HEK293T (cell line): ENCODE results near the gene ANO9.
"Not testable (repeated sequence)": the region's sequence is repeated elsewhere in the genome, so short reads cannot be mapped to it uniquely, and the experiment has no call there.

Source experiments
- CTCF ChIA-PET: fragments of 350-600 bp; formaldehyde crosslinking; extraction: SDS; loops from one replicate; lab custom pipeline; 2021; ENCODE audit warnings: antibody characterized with exemption, inconsistent platforms; lab: Yijun Ruan, JAX
- POLR2A ChIA-PET: fragments of 350-600 bp; formaldehyde crosslinking; extraction: SDS; loops from one replicate; lab custom pipeline; 2020; ENCODE audit warnings: antibody characterized with exemption, inconsistent platforms; lab: Yijun Ruan, JAX
- DNase-seq: peaks from one replicate; pipeline ENCODE4 v3.0.0; 2012; ENCODE audit warnings: mixed read lengths; ENCODE audit errors: extremely low spot score
- ARNT ChIP-seq: fragments of 450-650 bp; IDR thresholded peaks from 2 replicates; pipeline ENCODE4 v1.6.1; 2017; ENCODE audit warnings: mild to moderate bottlenecking
- BHLHE40 ChIP-seq: fragments of 450-650 bp; IDR thresholded peaks from 2 replicates; pipeline ENCODE4 v1.6.1; 2016; ENCODE audit warnings: mild to moderate bottlenecking, moderate library complexity, borderline replicate concordance
- CTBP1 ChIP-seq: fragments of 450-650 bp; IDR thresholded peaks from 2 replicates; pipeline ENCODE4 v1.6.1; 2016; ENCODE audit warnings: borderline replicate concordance
- ELF4 ChIP-seq: fragments of 450-650 bp; IDR thresholded peaks from 2 replicates; pipeline ENCODE4 v1.6.1; 2017; ENCODE audit warnings: antibody characterized with exemption
- FOXA1 ChIP-seq: fragments of 450-650 bp; IDR thresholded peaks from 2 replicates; pipeline ENCODE4 v1.6.1; 2016; ENCODE audit warnings: mild to moderate bottlenecking
- FOXK2 ChIP-seq: fragments of 450-650 bp; IDR thresholded peaks from 2 replicates; pipeline ENCODE4 v1.6.1; 2016; ENCODE audit warnings: mild to moderate bottlenecking
- FOXM1 ChIP-seq: fragments of 450-650 bp; IDR thresholded peaks from 2 replicates; pipeline ENCODE4 v1.6.1; 2017; ENCODE audit warnings: mild to moderate bottlenecking, borderline replicate concordance
- HDGF ChIP-seq: fragments of 450-650 bp; IDR thresholded peaks from 2 replicates; pipeline ENCODE4 v1.6.1; 2017; ENCODE audit warnings: antibody characterized with exemption, borderline replicate concordance
- L3MBTL2 ChIP-seq: fragments of 450-650 bp; conservative IDR thresholded peaks from 2 replicates; pipeline ENCODE4 v1.6.1; 2016; ENCODE audit warnings: mild to moderate bottlenecking
- LEF1 ChIP-seq: fragments of 450-650 bp; IDR thresholded peaks from 2 replicates; pipeline ENCODE4 v1.6.1; 2017; ENCODE audit warnings: mild to moderate bottlenecking, borderline replicate concordance
- NFRKB ChIP-seq: fragments of 450-650 bp; IDR thresholded peaks from 2 replicates; pipeline ENCODE4 v1.6.1; 2016; ENCODE audit warnings: mild to moderate bottlenecking, moderate library complexity
- SP1 ChIP-seq: fragments of 450-650 bp; IDR thresholded peaks from 2 replicates; pipeline ENCODE4 v1.6.1; 2017
- SUZ12 ChIP-seq: fragments of 450-650 bp; IDR thresholded peaks from 2 replicates; pipeline ENCODE4 v1.6.1; 2016; ENCODE audit warnings: mild to moderate bottlenecking
- TARDBP ChIP-seq: fragments of 450-650 bp; IDR thresholded peaks from 2 replicates; pipeline ENCODE4 v1.6.1; 2016
- ZNF384 ChIP-seq: fragments of 450-650 bp; IDR thresholded peaks from 2 replicates; pipeline ENCODE4 v1.6.1; 2016
- TF ChIP-seq, protein P1 (sequence below): fragments of 450-650 bp; IDR thresholded peaks from 2 replicates; pipeline ENCODE4 v1.6.1; 2016

Gene ANO9

DNA sequence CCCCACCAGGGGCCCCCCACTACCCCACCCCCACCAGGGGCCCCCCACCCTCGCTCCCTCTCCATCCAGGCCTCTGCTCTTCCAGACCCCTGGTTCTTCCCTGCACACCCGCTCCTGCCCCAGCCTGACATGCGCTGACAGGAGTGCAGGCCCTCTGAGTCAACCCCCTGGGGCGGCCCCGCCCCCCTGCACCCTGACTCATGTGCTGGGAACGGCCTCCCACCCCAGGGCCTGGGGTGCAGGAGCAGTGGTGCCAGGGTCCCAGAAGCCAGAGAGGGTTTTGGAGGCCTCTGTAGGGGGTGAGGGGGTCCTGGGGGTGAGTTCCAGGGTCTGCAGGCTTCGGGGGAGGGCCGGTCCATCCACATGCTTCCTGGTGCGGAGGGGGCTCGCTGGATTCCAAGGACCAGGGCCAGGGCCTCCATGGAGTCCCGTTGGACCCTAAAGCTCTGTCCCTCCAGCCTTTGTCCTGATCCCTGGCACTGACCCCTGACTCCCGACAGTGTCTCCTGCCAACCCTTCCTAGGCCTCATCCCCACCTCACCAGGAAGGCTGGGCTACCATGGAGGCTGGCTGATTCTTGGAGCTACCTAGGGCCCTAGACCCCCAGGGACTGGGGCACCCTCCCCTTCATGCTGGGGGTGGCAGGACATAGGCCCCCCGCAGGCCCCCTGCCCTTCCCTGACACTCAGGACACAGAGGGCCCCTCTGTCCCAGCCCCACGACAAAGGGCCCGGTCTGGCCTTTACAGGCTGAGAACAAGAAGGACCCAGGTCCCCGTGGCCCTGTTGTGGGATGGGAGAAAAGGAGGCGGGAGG is 48.4 kb downstream of the ANO9 start:
- CTCF ChIA-PET = no interaction called here
- no peak for DNase-seq
- TF ChIP-seq LEF1 = no peak
- TF ChIP-seq TARDBP = no peak
- TF ChIP-seq FOXM1 = no peak
- TF ChIP-seq BHLHE40 = no peak
- TF ChIP-seq NFRKB = no peak
- no peak for TF ChIP-seq ELF4
- no peak for TF ChIP-seq L3MBTL2
- TF ChIP-seq ARNT = no peak
- TF ChIP-seq SUZ12 = no peak
- TF ChIP-seq FOXK2 = no peak
- POLR2A ChIA-PET = no interaction called here

DNA sequence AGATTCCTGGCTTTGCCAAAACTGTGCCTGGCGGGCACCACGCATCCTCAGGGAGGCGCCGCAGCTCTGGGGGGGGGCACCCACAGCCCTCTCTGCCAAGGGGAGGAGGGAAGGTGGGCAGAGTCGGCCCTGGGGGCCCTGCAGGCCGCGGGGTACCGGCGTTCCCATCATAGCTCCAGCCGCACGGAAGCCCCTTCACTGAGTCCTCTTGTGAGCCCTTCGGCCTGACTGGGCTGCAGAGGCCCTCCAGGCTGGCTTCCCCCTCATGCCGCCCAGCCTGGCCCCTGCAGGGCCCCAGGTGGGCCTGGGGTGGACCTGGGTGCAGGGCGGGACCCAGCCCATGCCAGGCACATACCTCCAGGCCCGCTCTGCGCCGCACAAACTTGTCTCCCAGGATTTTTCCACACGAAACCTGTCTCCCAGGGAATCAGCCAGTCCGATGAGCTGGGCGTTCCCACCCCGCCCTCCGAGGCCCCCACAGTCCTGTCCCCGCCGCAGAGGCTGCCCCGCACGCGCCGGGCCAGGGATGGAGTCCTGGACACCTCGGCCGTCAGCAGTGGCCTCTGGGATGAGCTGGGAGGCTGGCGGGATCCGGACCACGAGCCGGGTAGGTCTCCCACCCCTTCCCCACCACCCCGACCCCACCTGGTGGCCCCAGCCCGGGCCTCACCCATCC is 49.6 kb downstream of the ANO9 start:
- POLR2A ChIA-PET = no interaction called here
- no peak for DNase-seq
- no peak for TF ChIP-seq SUZ12
- CTCF ChIA-PET = no interaction called here

- POLR2A ChIA-PET = no interaction called here
- no peak for DNase-seq
- TF ChIP-seq ZNF384 = no peak
- no peak for TF ChIP-seq SP1
- TF ChIP-seq FOXM1 = no peak
- no peak for TF ChIP-seq HDGF
- no peak for TF ChIP-seq ARNT
- no peak for TF ChIP-seq NFRKB
- no peak for TF ChIP-seq CTBP1
- no peak for TF ChIP-seq FOXK2
- TF ChIP-seq TARDBP = no peak
- TF ChIP-seq FOXA1 = no peak
- TF ChIP-seq ELF4 = no peak
- TF ChIP-seq, protein P1, sequence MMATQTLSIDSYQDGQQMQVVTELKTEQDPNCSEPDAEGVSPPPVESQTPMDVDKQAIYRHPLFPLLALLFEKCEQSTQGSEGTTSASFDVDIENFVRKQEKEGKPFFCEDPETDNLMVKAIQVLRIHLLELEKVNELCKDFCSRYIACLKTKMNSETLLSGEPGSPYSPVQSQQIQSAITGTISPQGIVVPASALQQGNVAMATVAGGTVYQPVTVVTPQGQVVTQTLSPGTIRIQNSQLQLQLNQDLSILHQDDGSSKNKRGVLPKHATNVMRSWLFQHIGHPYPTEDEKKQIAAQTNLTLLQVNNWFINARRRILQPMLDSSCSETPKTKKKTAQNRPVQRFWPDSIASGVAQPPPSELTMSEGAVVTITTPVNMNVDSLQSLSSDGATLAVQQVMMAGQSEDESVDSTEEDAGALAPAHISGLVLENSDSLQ = no peak
- TF ChIP-seq SUZ12 = no peak
- CTCF ChIA-PET = no interaction called here
Observed at GRCh38 chr11:391117-392017, 50.4 kb downstream of the ANO9 start.

- ChIA-PET CTCF (no interaction called here), POLR2A (no interaction called here)
- no peak for DNase-seq
- TF ChIP-seq L3MBTL2 (no peak), ARNT (no peak)
Observed at GRCh38 chr11:390175-390574, 51.6 kb downstream of the ANO9 start.

DNA sequence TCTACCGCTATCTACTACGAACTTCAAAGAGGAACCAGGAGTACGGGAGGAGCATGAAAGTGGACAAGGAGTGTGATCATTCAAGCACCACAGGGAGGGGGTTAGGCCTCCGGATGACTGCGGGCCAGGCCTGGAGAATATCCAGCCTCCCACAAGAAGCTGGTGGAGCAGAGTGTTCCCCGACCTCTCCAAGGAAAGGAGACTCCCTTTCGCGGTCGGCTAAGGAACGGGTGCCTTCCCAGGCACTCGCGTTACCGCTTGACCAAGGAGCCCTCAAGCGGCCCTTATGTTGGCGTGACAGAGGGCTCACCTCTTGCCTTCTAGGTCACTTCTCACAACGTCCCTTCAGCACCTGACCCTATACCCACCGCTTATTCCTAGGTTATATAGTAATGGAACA is 52.4 kb downstream of the ANO9 start:
- CTCF ChIA-PET = interaction anchor here (0.6 kb wide), 1 partner anchor 72 kb away, joined by 3 read pairs; no protein-coding TSS in a partner anchor
- DNase-seq, POLR2A ChIA-PET: not testable (repeated sequence)

DNA sequence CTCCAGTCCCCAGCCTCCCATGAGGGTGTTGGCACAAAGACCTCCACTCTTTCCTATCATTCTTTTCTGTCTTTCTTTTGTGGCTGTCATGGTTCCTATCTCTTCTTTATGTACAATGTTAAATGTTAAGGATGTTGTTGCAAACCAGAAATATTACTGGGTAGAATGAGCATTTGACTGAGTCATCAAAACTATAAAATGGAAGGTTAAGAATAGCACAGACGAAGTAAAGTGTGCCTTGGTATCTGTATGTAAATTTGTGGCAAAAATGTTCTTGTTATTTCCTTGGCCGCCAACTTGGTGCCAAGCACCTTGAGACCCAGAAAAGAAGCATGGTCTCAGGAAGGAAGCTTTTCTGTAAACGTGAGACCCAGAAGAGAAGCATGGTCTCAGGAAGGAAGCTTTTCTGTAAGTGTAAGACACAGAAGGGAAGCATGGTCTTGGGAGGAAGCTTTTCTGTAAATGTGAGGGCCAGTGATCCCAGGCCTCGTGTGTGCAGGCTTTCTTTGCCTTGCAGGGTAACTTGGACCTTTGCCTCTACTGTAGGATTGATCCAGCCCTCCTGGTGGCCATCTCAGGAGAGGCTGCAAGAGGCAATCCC is 54.5 kb downstream of the ANO9 start:
- POLR2A ChIA-PET = no interaction called here
- CTCF ChIA-PET = no interaction called here
- no peak for TF ChIP-seq FOXM1
- no peak for TF ChIP-seq LEF1
- no peak for TF ChIP-seq FOXK2
- no peak for TF ChIP-seq TARDBP
- no peak for TF ChIP-seq HDGF
- no peak for TF ChIP-seq NFRKB
- no peak for TF ChIP-seq BHLHE40
- no peak for TF ChIP-seq CTBP1
- TF ChIP-seq, protein P1 = no peak
- no peak for TF ChIP-seq SP1
- TF ChIP-seq SUZ12 = no peak
- TF ChIP-seq FOXA1 = no peak
- no peak for TF ChIP-seq ELF4
- TF ChIP-seq L3MBTL2 = no peak
- no peak for TF ChIP-seq ZNF384
- no peak for TF ChIP-seq ARNT
- no peak for DNase-seq

GRCh38 chr11:386483-386882 is 55.3 kb downstream of the ANO9 start:
- POLR2A ChIA-PET = no interaction called here
- TF ChIP-seq ARNT = no peak
- TF ChIP-seq FOXM1 = no peak
- no peak for DNase-seq
- CTCF ChIA-PET = no interaction called here
